ENCODE results near the gene OFD1.
A peak's percentile ranks its signal among the peaks of the same experiment; 100 is the strongest.

The OFD1 gene

GRCh38 chrX:13690836-13691235 is 43.7 kb upstream of the OFD1 start:
- H3K4me3 ChIP-seq (ENCODE audit: low read length) = peak overlapping the region; percentile 79
- TF ChIP-seq CTCF (conservative IDR thresholded peaks at IDR 0.05; ENCODE audit: low read length) = peak; percentile 26
- no peak for DNase-seq (ENCODE audit: low read depth)

GRCh38 chrX:13691841-13692371 is 42.6 kb upstream of the OFD1 start:
- no peak for TF ChIP-seq CTCF (conservative IDR thresholded peaks at IDR 0.05; ENCODE audit: low read length)
- H3K4me3 ChIP-seq (ENCODE audit: low read length) = no peak overlapping the region
- no peak for DNase-seq (ENCODE audit: low read depth)

GRCh38 chrX:13692771-13693231 is 41.7 kb upstream of the OFD1 start:
- H3K4me3 ChIP-seq (ENCODE audit: low read length) = no peak overlapping the region

DNA sequence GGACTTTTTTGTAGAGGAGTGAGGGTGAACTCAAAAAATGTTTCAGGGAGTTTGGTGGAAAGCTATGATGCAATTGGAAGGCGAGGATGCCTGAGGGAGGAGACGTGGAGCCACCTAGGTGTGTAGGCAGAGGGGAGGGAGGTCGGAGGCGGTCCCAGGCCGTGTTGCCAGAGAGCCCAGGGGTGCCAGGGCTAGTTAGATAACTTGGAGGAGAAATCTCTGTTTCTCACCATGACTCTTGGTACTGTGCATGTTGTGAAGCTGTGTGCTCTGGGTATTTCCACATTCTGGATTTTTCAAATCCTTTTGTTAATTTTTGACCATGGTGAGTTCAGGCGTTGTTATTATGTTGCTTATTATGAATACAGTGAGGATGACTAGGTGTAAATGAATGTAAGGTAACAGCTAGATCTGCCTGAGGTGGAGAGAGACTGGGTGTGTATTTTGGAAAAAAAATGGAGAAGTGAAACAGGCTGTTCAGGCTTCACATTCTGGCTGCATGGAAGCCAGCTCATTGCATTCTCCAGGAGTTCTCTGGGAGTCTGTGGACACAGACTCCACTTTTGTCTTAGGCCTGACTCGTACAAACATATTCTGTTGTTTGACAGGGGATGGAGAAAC is 41.1 kb upstream of the OFD1 start:
- no peak overlapping the region for H3K4me3 ChIP-seq (ENCODE audit: low read length)
- DNase-seq (ENCODE audit: low read depth) = no peak
- no peak for TF ChIP-seq CTCF (conservative IDR thresholded peaks at IDR 0.05; ENCODE audit: low read length)

More at GRCh38 chrX:13692771-13693231, 41.7 kb upstream of the OFD1 start:
- no peak for TF ChIP-seq CTCF (conservative IDR thresholded peaks at IDR 0.05; ENCODE audit: low read length)
- DNase-seq (ENCODE audit: low read depth) = no peak

DNA sequence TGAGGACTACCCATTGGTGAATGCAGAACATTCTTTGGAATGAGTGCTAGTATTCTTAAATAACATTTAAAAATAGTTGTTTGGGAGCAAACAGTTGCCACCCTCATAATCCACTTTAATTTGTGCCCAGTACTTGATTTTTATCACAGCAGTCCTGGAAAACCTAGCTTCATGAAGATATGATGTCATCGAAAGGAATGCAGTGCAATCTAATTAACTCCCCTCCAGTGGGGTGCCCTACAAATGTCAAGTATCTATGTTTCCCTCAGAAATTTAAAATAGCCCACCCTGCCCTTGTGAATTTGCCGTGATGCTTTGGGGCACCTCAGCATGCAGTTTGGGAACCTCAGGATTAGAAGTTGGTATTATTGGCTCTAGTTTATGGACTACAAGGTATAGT is 40.2 kb upstream of the OFD1 start:
- no peak for TF ChIP-seq CTCF (conservative IDR thresholded peaks at IDR 0.05; ENCODE audit: low read length)
- no peak overlapping the region for H3K4me3 ChIP-seq (ENCODE audit: low read length)
- no peak for DNase-seq (ENCODE audit: low read depth)

- DNase-seq (ENCODE audit: low read depth) = no peak
- no peak overlapping the region for H3K4me3 ChIP-seq (ENCODE audit: low read length)
- no peak for TF ChIP-seq CTCF (conservative IDR thresholded peaks at IDR 0.05; ENCODE audit: low read length)
Measured at GRCh38 chrX:13694983-13695382, 39.6 kb upstream of the OFD1 start.

DNA sequence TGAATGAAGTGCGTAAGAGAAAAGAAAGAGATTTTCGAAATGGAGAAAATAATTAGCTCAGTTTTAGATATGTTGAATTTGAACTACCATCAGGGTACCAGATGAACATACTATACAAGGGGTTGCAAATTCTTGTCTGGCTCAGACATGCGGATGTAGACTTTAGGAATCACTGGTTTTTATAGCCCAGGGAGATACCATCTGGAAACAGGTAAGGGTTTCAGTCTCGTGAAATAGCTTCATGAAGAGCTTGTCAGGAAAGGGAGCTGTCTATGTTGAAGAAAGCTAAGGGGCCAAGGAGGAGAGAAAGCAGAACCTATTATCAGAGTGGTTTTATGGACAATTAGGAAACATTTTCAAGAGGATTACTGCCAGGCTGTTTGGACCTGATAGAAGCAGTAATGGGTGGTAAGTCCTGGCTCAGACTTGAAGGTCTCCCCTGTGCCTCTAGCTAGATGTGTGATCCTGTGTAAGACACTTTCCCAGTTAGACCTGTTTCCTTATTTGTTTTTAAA is 38.9 kb upstream of the OFD1 start:
- DNase-seq (ENCODE audit: low read depth) = no peak
- TF ChIP-seq CTCF (conservative IDR thresholded peaks at IDR 0.05; ENCODE audit: low read length) = no peak

More for the DNA sequence above, 38.9 kb upstream of the OFD1 start:
- no peak overlapping the region for H3K4me3 ChIP-seq (ENCODE audit: low read length)
